Uterus (tissue), 2 donors: ENCODE results near the gene CDH8.

ENCODE experiments used
- POLR2A ChIP-seq, 2 donors: fragments of 450-650 bp; IDR thresholded peaks; one replicate each; pipeline ENCODE4 v1.6.1; 2016; ENCODE audit warnings: antibody characterized with exemption in 2 of 2, mild to moderate bottlenecking in 1 of 2, moderate library complexity in 1 of 2
- TF ChIP-seq, protein P1 (sequence below), 4 experiments: fragments of 200-600 bp in 2 of 4; fragments of 450-650 bp in 2 of 4; sonication (generic) in 2 of 4; IDR thresholded peaks; one replicate each; pipeline ENCODE4 v1.5.1; 2016 to 2019; ENCODE audit warnings: antibody characterized with exemption in 4 of 4, mild to moderate bottlenecking in 2 of 4, moderate library complexity in 1 of 4

DNA sequence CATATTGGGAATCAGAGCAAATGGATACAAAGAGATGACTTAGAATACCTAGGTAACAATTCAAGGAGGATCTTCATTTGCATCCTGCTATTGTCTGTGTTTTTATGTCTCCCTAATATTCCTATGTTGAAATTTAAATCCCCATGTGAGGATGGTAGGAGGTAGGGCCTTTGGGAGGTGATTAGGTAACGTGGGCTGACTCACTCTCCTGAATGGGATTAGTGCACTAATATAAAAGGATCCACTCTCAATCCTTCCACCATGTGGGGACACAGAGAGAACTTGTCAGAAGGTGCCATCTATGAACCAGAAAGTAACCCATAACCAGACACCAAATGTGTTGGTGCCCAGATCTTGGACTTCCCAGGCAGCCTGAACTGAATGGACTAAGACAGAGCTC lies 83.4 kb downstream of the CDH8 start:
- TF ChIP-seq, protein P1, sequence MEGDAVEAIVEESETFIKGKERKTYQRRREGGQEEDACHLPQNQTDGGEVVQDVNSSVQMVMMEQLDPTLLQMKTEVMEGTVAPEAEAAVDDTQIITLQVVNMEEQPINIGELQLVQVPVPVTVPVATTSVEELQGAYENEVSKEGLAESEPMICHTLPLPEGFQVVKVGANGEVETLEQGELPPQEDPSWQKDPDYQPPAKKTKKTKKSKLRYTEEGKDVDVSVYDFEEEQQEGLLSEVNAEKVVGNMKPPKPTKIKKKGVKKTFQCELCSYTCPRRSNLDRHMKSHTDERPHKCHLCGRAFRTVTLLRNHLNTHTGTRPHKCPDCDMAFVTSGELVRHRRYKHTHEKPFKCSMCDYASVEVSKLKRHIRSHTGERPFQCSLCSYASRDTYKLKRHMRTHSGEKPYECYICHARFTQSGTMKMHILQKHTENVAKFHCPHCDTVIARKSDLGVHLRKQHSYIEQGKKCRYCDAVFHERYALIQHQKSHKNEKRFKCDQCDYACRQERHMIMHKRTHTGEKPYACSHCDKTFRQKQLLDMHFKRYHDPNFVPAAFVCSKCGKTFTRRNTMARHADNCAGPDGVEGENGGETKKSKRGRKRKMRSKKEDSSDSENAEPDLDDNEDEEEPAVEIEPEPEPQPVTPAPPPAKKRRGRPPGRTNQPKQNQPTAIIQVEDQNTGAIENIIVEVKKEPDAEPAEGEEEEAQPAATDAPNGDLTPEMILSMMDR (IDR thresholded peaks at IDR 0.05), result no peak
- TF ChIP-seq POLR2A (IDR thresholded peaks at IDR 0.05), result no peak
